HT1080 (cell line): Measurements from ENCODE around the gene CABP4. TPM values are rescaled to one million over a fixed set of nuclear protein-coding genes. Genes with fewer than 3 reads are reported as not detected.

Source experiments
- DNase-seq: peaks from one replicate; pipeline ENCODE4 v3.0.0-alpha.2; 2015; ENCODE audit warnings: low read depth
- small RNA-seq: library from RNA; depleted of rRNA; stranded (forward); fragments of <200 nt; gene quantifications from one replicate; pipeline ENCODE3, GENCODE V24; 2014
- total RNA-seq: library from RNA; depleted of rRNA; stranded (reverse); fragments of >200 nt; shearing (Covaris generic); gene quantifications from 2 replicates; pipeline ENCODE4 v1.2.3, GENCODE V29; 2014; rRNA removed

CABP4 gene
- total RNA-seq, 1 experiment from 2014 or later = not detected

DNA sequence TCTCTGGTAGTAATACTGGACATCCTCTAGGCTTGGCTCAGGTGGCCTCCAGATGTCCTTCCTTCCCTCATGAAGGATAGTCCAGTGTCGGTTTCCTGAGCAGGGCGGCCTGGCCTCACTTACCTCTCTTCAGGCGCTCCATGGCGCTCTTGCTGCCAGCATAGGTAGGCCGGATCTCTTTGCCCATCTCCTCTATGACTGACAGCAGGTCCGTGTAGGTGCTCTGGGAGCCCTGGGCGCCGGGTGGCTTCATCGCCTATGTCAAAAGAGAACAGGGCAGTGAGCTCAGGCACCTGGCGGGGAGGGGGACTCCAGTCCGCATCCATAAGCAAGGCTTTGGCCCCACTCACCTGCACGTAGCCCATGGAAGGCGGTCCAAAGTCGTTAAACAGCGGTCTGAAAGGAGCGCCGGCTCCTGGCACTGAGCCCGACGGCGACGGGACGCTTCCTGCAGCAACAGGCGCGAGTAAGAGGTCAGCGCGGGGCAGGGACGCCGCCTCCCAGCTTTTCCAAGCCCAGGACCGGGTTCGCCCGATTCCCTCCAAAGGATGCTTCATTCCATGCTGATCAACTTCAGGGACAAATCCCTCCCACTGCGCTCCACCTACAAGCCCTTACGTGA, 52.2 kb downstream of the CABP4 start:
- DNase-seq = no peak

- DNase-seq = peak; percentile 100
These were observed 52.8 kb downstream of the CABP4 start, which contains the start of gene CDK2AP2 for GRCh38 chr11:67507864-67508485. CDK2AP2 (minus strand) TSS chr11:67508162; CDS start chr11:67508082, 80 bp downstream.

DNA sequence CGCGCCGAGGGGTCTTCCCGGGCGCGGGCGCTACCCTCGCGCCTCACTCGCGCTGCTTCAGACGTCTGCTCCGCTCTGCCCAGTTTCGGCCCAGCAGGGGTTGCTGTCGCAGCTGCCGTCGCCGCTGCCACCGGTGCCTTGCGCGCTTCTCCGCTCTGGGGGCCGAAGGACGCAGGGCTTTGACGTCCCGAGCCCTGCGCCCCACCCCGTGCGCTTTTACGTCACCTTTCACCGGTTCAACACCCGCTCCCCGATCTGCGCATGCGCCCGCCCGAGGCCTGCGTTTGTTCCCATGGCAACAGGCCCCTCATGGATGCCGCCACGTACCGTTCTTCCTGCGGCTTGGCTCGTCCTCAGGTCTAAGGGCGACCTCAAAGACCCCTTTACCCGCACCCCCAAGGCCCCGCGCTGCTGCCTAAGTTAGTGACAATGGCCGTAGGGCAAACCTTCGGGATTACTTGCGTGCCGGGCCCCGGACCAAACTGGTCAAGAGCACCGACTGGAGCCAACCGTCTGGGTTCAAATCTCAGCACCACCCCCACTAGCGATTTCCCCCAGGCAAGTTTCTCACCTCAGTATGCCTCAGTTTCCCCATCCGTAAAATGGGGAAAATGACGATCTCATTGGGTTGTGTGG, 53.5 kb downstream of the CABP4 start:
- peak; percentile 91 for DNase-seq

GRCh38 chr11:67510023-67510345, 54.8 kb downstream of the CABP4 start:
- DNase-seq = no peak

Small RNA genes lying within 50 kb of the gene (small RNA-seq; reads per million reads assigned to genes)
- gene MIR6752 = not detected

Other genes starting within 250 kb of the CABP4 start
- 42.6 and 51.5 TPM in 2 replicates for gene GRK2, start 188.9 kb upstream of the CABP4 start, total RNA-seq
- 26.5 and 27.6 TPM in 2 replicates for gene ANKRD13D, start 166.1 kb upstream of the CABP4 start, total RNA-seq
- gene SSH3, start 151.8 kb upstream of the CABP4 start, total RNA-seq = 2.2 and 2.9 TPM in 2 replicates
- 34.5 and 39.4 TPM in 2 replicates for gene POLD4, start 101.8 kb upstream of the CABP4 start, total RNA-seq
- gene CLCF1, start 81.8 kb upstream of the CABP4 start, total RNA-seq = 7.5 and 9.3 TPM in 2 replicates
- 6.5 and 11.7 TPM in 2 replicates for gene RAD9A, start 63.4 kb upstream of the CABP4 start, total RNA-seq
- gene PPP1CA, start 53.5 kb upstream of the CABP4 start, total RNA-seq = 324 and 339 TPM in 2 replicates
- gene TBC1D10C, start 51.3 kb upstream of the CABP4 start, total RNA-seq = 0.05 TPM in 1 of 2 replicates, not detected in the other
- gene CARNS1, start 39.7 kb upstream of the CABP4 start, total RNA-seq = 0.13 TPM in 1 of 2 replicates, not detected in the other
- 49.0 and 52.7 TPM in 2 replicates for gene RPS6KB2, start 26.9 kb upstream of the CABP4 start, total RNA-seq
- gene PTPRCAP, start 17.7 kb upstream of the CABP4 start, total RNA-seq = 0.60 TPM in 1 of 2 replicates, not detected in the other
- 113 and 151 TPM in 2 replicates for gene CORO1B, start 11.9 kb upstream of the CABP4 start, total RNA-seq
- gene GPR152, start 2.6 kb upstream of the CABP4 start, total RNA-seq = not detected in 2 replicates
- 3.3 and 6.9 TPM in 2 replicates for gene TMEM134, start 13.9 kb downstream of the CABP4 start, total RNA-seq
- 81.5 and 91.2 TPM in 2 replicates for gene AIP, start 27.7 kb downstream of the CABP4 start, total RNA-seq
- 0.13 and 0.90 TPM in 2 replicates for gene PITPNM1, start 50.0 kb downstream of the CABP4 start, total RNA-seq
- gene CDK2AP2, start 52.8 kb downstream of the CABP4 start, total RNA-seq = 20.0 and 24.7 TPM in 2 replicates
- not detected in 2 replicates for gene CABP2, start 68.1 kb downstream of the CABP4 start, total RNA-seq
- 904 and 1,034 TPM in 2 replicates for gene GSTP1, start 128.5 kb downstream of the CABP4 start, total RNA-seq
- gene NDUFV1, start 151.6 kb downstream of the CABP4 start, total RNA-seq = 202 and 217 TPM in 2 replicates
- 17.0 and 21.5 TPM in 2 replicates for gene NUDT8, start 174.6 kb downstream of the CABP4 start, total RNA-seq
- gene TBX10, start 184.4 kb downstream of the CABP4 start, total RNA-seq = not detected in 2 replicates
- gene ACY3, start 195.4 kb downstream of the CABP4 start, total RNA-seq = not detected in 2 replicates
- not detected in 2 replicates for gene ALDH3B2, start 219.3 kb downstream of the CABP4 start, total RNA-seq